Activated CD8-positive, alpha-beta memory T cell treated with anti-CD3 and anti-CD28 coated beads, Interleukin-2, amount 50 U/mL, for 24 hours (primary cell): Measurements from ENCODE around the gene ACSM3.
A peak's percentile ranks its signal among the peaks of the same experiment; 100 is the strongest.
"Not testable (repeated sequence)": the region's sequence is repeated elsewhere in the genome, so short reads cannot be mapped to it uniquely, and the experiment has no call there.

Source experiments
- DNase-seq: peaks from one replicate; pipeline ENCODE4 v3.0.0-alpha.2; 2020; ENCODE audit errors: extremely low read depth

The ACSM3 gene

DNA sequence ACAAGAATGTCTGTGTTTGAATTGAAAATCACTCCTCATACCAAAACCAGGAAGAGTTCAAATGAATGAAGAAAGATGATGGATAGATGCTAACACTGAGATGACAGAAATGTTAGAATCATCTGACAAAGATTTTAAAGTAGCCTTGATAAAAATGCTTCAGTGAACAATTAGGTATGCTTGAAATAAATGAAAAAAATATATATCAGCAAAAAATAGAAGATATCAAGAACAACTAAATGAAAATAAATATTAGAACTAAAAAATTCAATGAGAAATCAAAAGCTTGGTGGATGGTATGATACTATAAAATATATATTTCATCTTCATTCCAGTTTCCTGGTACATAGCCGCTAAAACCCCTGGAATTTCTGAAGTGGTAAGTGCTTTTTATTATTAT is 8.6 kb upstream of the ACSM3 start:
- DNase-seq: no peak

GRCh38 chr16:20755799-20756198 is 8.0 kb upstream of the ACSM3 start:
- DNase-seq: not testable (repeated sequence)

DNA sequence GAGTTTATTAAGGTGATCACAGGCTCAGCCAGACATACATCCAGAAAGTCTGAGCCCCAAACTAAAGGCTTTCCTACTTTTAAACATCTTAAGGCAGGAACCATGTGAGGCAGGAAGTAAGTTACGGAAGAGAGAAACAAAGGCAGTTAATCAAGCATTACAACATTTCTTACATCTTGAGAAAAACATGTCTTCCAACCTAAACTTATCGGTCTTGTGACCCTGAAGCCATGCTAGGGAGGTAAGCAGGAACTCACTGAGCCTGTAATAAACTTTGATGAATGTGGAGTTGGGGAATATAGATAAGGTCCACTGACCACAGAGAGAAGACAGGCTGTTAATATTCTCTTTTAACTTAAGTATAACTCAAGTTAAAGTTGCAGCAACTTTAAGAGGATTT is 3.5 kb upstream of the ACSM3 start:
- DNase-seq: no peak

DNA sequence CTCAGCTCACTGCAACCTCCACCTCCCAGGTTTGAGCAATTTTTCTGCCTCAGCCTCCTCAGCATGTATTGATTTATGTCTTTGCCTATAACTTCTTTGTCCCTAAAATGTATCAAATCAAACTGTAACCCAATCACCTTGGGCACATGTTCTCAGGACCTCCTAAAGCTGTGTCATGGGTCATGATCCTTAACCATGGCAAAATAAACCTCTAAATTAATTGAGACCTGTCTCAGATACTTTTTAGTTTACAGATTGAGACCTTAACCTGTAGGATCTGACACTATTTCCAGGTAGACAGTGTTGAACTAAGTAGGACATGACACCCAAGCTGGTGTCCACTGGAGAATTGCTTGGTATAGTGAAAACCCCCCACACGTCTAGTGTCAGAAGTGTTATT is 2.6 kb upstream of the ACSM3 start:
- DNase-seq: no peak

DNA sequence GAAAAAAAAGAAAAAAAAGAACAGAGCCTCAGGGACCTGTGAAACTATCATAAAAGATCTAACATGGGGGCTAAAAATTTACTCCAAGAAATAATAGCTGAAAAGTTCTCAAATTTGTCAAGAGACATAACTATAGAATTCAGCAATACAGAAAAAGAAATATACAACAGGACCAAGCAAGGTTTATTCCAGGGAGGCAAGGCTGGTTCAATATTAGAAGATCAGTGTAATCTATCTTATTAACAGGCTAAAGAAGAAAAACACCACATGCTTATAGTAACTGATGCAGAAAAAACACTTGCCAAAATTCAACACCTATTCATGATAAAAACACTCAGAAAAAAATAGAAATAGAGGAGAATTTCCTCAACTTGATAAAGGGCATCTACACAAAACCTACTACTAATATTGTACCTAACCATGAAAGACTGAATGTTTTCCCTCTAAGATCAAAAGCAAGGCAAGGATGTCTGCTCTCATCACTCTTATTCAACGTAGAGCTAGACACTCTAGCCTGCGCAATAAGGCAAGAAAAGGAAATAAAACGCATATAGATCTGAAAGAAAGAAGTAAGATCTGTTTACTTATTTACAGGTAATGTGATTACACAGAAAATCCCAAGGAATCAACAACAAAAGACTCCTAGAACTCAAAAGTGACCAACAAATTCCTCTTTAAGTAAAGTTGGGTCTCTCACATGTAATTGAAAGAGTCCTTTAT is 1.2 kb upstream of the ACSM3 start:
- DNase-seq: no peak

DNA sequence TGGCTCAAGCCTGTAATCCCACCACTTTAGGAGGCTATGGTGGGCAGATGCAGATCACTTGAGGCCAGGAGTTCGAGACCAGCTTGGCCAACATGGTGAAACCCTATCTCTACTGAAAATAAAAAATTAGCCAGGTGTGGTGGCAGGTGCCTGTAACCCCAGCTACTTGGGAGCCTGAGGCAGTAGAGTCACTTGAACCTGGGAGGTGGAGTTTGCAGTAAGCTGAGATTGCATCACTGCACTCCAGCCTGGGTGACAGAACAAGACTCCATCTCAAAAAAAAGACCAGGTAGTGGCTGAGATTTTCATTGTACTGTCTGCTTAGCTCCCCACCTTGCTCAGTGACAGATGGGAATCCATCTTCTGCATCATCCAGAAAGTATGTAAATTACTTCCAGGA is 634 bp downstream of the ACSM3 start:
- not testable (repeated sequence) for DNase-seq

DNA sequence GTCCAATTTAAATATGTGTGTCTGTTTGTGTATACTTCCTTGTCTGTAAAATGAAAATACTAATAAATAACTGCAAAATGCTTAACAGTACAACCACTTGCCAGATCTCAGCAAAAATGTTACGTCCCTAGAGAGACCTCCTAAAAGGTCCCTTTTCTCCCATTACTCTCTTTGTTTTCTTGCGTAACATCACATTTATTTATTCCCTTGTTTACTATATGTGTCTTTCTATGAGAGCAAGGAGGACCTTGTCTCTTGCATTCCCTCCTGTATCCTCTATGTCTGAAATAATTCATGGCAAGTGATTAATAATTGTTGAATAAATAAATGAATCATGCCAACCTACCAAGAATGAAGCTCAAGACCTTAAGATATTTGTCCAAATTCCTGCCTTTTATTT is 1.9 kb downstream of the ACSM3 start:
- DNase-seq: no peak

- no peak for DNase-seq
These were observed 2.5 kb downstream of the ACSM3 start for GRCh38 chr16:20766294-20766693.

DNA sequence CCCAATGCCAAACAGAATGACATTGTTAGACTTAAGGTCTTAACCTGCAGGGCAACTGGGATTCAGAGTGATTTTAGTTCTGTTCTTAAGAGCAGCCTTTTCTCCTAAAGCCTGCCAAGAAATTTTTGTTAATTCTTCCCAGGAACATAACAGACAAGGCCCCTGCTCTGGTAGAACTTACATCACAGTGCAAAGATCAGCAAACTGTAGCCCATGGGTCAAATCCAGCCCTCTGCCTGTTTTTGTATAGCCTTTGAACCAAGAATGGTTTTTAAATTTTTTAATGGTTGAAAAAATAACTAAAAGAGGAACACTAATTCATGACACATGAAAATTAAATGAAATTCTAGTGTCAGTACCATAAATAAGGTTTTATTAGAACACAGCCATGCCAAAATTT is 3.8 kb downstream of the ACSM3 start:
- no peak for DNase-seq

DNA sequence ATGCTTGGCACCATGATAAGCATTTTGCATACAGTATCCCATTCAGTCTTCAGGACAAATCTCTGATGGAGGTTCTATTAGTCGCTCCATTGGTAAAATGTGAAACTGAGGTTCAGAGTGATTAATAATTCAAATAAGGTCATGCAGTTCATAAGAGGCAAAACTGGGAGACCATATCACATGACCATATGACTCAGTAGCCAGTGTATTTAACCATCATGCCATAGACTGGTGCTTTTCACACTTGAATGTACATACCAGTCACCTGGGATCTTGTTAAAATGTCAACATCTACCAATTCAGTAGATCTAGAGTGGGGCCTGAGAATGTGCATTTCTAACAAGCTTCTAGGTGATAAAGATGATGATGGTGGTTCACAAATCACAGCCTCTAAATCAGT is 4.3 kb downstream of the ACSM3 start:
- no peak for DNase-seq

GRCh38 chr16:20768818-20769217 is 5.0 kb downstream of the ACSM3 start:
- no peak for DNase-seq

DNA sequence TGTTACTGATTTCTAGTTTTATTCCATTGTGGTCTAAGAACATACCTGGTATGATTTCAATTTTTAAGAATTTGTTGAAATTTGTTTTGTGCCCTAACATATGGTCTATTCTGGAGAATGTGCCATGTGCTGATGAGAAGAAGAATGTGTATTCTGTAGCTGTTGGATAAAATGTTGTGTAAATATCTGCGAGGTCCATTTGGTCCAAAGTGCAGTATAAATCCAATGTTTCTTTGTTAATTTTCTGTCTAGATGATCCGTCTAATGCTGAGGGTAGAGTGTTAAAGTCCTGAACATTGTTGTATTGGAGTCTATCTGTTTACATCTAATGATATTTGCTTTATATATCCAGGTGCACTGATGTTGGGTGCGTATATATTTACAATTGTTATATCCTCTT is 9.9 kb downstream of the ACSM3 start:
- no peak for DNase-seq

- peak; percentile 3 for DNase-seq
These were observed 11.0 kb downstream of the ACSM3 start for GRCh38 chr16:20774703-20775362.

- DNase-seq: no peak
These were observed 17.9 kb downstream of the ACSM3 start for GRCh38 chr16:20781697-20782096.

GRCh38 chr16:20782470-20782869 is 18.7 kb downstream of the ACSM3 start:
- DNase-seq: no peak

DNA sequence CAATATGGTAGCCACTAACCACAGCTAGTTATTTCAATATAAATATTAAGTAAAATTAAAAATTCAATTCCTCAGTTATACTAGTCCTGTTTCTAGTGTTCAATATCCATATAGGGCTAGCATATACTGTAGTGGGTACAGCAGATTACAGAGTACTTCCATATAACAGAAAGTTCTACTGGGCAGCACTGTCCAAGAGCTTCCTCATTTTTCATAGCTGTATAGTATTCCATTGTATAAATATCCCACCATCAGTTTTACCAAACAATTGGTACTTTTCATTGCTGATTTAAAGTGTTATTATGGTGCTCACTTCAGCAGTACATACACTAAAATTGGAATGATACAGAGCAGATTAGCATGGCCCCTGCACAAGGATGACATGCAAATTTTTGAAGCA is 20.4 kb downstream of the ACSM3 start:
- no peak for DNase-seq

GRCh38 chr16:20789130-20789529 is 25.3 kb downstream of the ACSM3 start:
- no peak for DNase-seq

DNA sequence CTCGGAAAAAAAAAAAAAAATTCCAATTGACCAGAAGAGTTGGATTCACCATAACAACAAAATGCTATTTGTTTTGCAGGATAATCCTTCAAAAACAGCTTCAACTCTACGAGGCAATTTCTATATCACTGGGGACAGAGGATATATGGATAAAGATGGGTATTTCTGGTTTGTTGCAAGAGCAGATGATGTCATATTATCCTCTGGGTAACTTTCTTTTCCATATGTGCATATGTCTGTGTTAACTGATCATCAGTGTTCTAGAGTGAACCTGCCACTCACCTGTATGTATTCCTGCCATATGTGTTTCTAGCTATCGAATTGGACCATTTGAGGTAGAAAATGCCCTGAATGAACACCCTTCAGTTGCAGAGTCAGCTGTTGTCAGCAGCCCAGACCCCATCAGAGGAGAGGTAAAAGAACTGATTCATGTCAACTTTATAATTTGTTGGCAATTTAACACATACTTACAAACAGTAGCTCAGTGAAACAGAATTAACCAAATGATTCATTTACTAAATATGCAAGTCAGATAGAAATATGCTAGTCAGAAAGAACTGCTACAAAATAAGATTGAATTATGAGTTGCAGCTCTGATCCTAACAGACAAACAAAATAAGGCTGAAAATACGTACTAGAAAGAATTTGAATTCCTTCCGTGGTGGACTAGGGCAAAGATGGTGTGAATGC is 28.3 kb downstream of the ACSM3 start:
- DNase-seq: no peak

DNA sequence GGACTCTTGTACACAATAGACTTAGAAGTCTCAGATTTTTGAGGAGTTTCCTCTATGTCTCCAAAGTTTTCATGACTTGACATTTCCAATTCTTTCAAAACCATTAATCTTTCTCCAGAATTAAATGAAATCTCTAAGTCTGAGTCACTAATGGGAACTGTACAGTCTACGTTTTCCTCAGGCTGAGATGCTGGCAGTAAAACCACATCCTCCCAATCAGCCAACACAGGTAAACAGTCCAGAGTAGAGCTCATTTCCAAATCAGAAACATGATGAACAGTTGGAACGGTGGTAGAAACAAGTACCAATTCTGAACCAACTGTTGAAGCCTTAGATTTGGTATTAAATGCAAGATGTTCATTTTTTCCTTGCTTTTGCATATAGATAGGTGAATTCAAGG is 34.5 kb downstream of the ACSM3 start:
- DNase-seq: no peak

DNA sequence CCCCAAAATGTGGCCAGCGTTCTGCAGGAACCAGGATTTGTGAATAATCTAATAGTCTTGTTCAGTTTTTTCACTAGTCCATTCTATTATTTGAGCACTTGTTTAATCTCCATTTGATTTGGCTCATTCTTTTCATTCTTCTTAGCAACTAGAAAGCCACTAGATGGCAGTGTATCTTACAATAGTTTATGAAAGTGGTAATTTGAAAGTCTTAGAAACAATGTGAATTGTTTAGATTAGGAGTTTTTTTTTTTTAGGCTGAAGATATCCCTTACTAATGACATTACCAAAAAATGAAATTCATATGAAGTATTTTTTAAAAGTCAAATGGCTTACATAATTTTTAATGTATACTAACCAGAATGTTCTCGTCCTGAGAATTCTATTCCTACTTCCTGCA is 35.8 kb downstream of the ACSM3 start:
- no peak for DNase-seq

DNA sequence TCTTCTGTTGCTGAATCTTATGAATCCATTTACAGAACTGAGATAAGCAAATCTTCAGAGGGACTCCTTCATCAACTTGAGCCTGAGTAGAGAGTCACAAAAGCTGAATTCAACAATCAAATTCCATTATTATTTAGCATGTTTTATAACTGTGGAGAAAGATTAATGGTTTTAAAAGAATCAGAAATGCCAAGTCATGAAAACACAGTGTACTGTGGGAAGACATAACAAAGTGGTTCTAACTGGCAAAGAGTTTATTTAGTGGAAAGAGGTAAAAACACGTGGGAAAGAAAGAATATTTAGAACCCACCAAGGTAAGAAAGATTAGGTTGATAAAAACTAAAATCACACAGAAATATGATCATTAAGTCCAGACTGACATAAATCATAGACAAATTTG is 37.5 kb downstream of the ACSM3 start:
- DNase-seq: no peak

DNA sequence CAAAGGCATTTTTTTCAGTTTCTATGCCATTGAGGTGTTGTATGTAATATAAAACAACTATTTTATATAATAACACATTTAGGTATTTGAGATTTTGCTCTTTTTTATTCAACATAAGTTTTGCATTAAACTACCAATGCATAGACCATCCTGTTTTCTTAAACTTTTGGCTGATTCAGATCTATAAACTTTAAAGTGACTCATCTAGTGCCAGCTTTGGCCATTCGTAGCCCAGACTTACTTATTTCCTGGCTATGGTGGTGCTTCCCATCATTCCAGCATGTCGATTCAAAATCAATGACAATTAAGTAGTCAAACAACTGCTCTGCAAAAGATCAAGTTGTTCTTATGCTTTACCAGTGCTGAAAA is 39.4 kb downstream of the ACSM3 start:
- no peak for DNase-seq

GRCh38 chr16:20803561-20804214 is 39.9 kb downstream of the ACSM3 start:
- no peak for DNase-seq
